HepG2 (cell line): ENCODE measurements around the gene COASY. TPM values are rescaled to one million over a fixed set of nuclear protein-coding genes. Genes with fewer than 3 reads are reported as not detected.

Source experiments
- DMAP1 ChIP-seq: IDR thresholded peaks from 2 replicates; pipeline ENCODE4 v1.6.1; 2016
- DNMT1 ChIP-seq: sonication (generic); formaldehyde crosslinking; IDR thresholded peaks from 2 replicates; pipeline ENCODE4 v1.5.1; 2020; ENCODE audit warnings: mild to moderate bottlenecking, missing genetic modification reagents
- GLI4 ChIP-seq: sonication (generic); formaldehyde crosslinking; IDR thresholded peaks from 2 replicates; pipeline ENCODE4 v1.5.1; 2020; ENCODE audit warnings: missing genetic modification reagents, mild to moderate bottlenecking, moderate library complexity, borderline replicate concordance
- MED1 ChIP-seq: sonication (generic); formaldehyde crosslinking; IDR thresholded peaks from 2 replicates; pipeline ENCODE4 v1.4.0; 2020; ENCODE audit warnings: missing genetic modification reagents
- NFATC3 ChIP-seq: sonication (generic); formaldehyde crosslinking; IDR thresholded peaks from 2 replicates; pipeline ENCODE4 v1.5.1; 2020; ENCODE audit warnings: mild to moderate bottlenecking, missing genetic modification reagents
- NFE2L2 ChIP-seq: fragments of 150-350 bp; IDR thresholded peaks from 2 replicates; pipeline ENCODE4 v1.6.1; 2014; ENCODE audit warnings: low read length
- NFRKB ChIP-seq: fragments of 450-650 bp; IDR thresholded peaks from 2 replicates; pipeline ENCODE4 v1.6.1; 2017
- PHF20 ChIP-seq: sonication (generic); formaldehyde crosslinking; IDR thresholded peaks from 2 replicates; pipeline ENCODE4 v1.5.0; 2020; ENCODE audit warnings: mild to moderate bottlenecking, missing genetic modification reagents
- SP1 ChIP-seq, 2 experiments: fragments of 450-650 bp in 1 of 2; sonication (generic) in 1 of 2; formaldehyde crosslinking in 1 of 2; IDR thresholded peaks; 2 replicates each; pipeline versions ENCODE4 v1.4.0 to v1.6.1; 2016 to 2020; ENCODE audit warnings: missing genetic modification reagents in 1 of 2
- SRF ChIP-seq: IDR thresholded peaks from 2 replicates; pipeline ENCODE4 v1.6.1; 2011; ENCODE audit warnings: mild to moderate bottlenecking, low read depth, low read length, moderate library complexity
- TBL1XR1 ChIP-seq: fragments of 150-350 bp; IDR thresholded peaks from 2 replicates; pipeline ENCODE4 v1.6.1; 2014; ENCODE audit warnings: borderline replicate concordance, low read length; ENCODE audit not compliant: partially characterized antibody
- TSC22D2 ChIP-seq: sonication (generic); formaldehyde crosslinking; IDR thresholded peaks from 2 replicates; pipeline ENCODE4 v1.5.1; 2020; ENCODE audit warnings: missing genetic modification reagents, mild to moderate bottlenecking, borderline replicate concordance
- ZNF143 ChIP-seq: sonication (generic); formaldehyde crosslinking; IDR thresholded peaks from 2 replicates; pipeline ENCODE4 v1.4.0; 2020; ENCODE audit warnings: missing genetic modification reagents
- ZNF350 ChIP-seq: sonication (generic); formaldehyde crosslinking; IDR thresholded peaks from 2 replicates; pipeline ENCODE4 v1.4.0; 2020; ENCODE audit warnings: mild to moderate bottlenecking, low read depth, missing genetic modification reagents, borderline replicate concordance
- ZNF432 ChIP-seq: sonication (generic); formaldehyde crosslinking; IDR thresholded peaks from 2 replicates; pipeline ENCODE4 v1.5.0; 2020; ENCODE audit warnings: missing genetic modification reagents, mild to moderate bottlenecking, borderline replicate concordance
- ZNF747 ChIP-seq: sonication (generic); formaldehyde crosslinking; IDR thresholded peaks from 2 replicates; pipeline ENCODE4 v1.8.1; 2023; ENCODE audit warnings: missing genetic modification reagents, mild to moderate bottlenecking, borderline replicate concordance
- ZNF878 ChIP-seq: sonication (generic); formaldehyde crosslinking; IDR thresholded peaks from 2 replicates; pipeline ENCODE4 v1.8.1; 2023; ENCODE audit warnings: mild to moderate bottlenecking, missing genetic modification reagents, moderate library complexity
- ZSCAN22 ChIP-seq: sonication (generic); formaldehyde crosslinking; IDR thresholded peaks from 2 replicates; pipeline ENCODE4 v1.4.0; 2020; ENCODE audit warnings: mild to moderate bottlenecking, missing genetic modification reagents
- ZSCAN9 ChIP-seq: IDR thresholded peaks from 2 replicates; pipeline ENCODE4 v1.6.1; 2016; ENCODE audit warnings: borderline replicate concordance
- polyA plus RNA-seq, 8 experiments: library from polyadenylated mRNA; depleted of rRNA in 3 of 8; stranded (reverse) in 7 of 8; unstranded in 1 of 8; fragments of >200 nt; fragmentation: Illumina TruSeq in 4 of 8; extraction: Trizol in 4 of 8; gene quantifications; 2 replicates each; pipeline versions ENCODE4 v1.2.1 to v1.2.3, GENCODE V29; 2011 to 2016; ENCODE audit warnings: low read depth in 4 of 8, missing spikeins in 1 of 8, mixed read lengths in 1 of 8; ENCODE audit not compliant: insufficient read depth in 1 of 8
- total RNA-seq, 5 experiments: library from RNA; depleted of rRNA; stranded (reverse); fragments of >200 nt; fragmentation: Illumina TruSeq; extraction: Trizol; gene quantifications; 2 replicates each; pipeline ENCODE4 v1.2.3, GENCODE V29; 2016; ENCODE audit warnings: low read depth in 1 of 5
- TF ChIP-seq, protein P1 (sequence below): sonication (generic); formaldehyde crosslinking; IDR thresholded peaks from 2 replicates; pipeline ENCODE4 v1.8.0; 2022; ENCODE audit warnings: missing genetic modification reagents, mild to moderate bottlenecking, borderline replicate concordance
- TF ChIP-seq, protein P2 (sequence below): sonication (generic); formaldehyde crosslinking; IDR thresholded peaks from 2 replicates; pipeline ENCODE4 v1.4.0; 2020; ENCODE audit warnings: missing genetic modification reagents
- TF ChIP-seq, protein P3 (sequence below): sonication (generic); formaldehyde crosslinking; IDR thresholded peaks from 2 replicates; pipeline ENCODE4 v1.4.0; 2020; ENCODE audit warnings: missing genetic modification reagents
- TF ChIP-seq, protein P4 (sequence below): sonication (generic); formaldehyde crosslinking; IDR thresholded peaks from 2 replicates; pipeline ENCODE4 v1.4.0; 2020; ENCODE audit warnings: missing genetic modification reagents

Gene COASY
- total and polyA plus RNA-seq, 2 of the 13 experiments (the other 11 are each of a cell fraction or from before 2014, with no cell fraction given): 90.7 to 125 TPM

DNA sequence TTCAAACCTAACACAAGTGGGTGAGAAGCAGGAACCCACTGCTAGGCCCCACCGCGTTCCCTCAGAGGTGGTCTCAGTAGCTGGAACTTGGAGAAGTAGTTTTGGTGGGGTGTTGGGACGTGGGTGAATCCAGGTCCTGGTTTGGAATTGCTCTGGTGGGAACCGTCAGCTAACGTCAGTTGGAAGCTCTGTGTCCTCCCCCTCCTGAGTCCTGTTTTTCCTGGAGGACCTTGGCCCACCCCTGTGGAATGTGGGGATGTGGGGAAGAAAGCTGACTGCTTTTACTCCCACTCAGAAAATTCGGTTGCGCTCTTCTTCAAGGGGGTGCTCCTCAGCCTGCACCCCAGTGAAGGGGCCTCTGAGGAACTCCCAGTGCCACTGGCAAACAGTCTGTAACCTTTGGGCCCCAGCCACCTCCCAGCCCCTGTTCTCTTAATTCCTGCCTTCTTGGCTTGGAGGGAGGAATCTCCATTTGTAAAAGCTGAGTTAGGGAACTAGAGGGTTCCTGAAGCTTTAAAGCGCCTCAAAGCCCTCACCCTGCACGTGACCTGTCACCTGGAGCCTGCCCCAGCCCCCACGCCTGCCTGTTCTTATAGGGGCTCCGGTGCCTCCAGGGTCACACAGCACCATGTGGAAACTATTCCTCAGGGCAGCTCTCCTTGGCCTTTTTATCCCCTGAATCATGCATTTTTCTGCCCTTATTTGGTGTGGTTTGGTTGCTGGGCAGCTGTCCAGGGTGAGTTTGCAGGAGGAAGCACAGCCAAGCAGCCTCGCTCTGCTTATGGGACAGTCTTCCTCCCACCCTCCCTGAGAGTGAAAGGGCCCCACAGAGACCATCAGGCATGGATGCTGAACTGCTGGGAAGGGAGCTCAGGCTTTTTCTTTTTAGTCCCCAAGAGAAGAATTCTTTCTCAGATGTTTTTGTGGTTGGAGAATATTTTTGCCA is 42.1 kb upstream of the COASY start (continued):
- TF ChIP-seq ZSCAN9: peak; percentile 82; the same call in 1 of the 2 replicates
- no peak for TF ChIP-seq PHF20 (CRISPR knock-in tag)
- TF ChIP-seq, protein P1, sequence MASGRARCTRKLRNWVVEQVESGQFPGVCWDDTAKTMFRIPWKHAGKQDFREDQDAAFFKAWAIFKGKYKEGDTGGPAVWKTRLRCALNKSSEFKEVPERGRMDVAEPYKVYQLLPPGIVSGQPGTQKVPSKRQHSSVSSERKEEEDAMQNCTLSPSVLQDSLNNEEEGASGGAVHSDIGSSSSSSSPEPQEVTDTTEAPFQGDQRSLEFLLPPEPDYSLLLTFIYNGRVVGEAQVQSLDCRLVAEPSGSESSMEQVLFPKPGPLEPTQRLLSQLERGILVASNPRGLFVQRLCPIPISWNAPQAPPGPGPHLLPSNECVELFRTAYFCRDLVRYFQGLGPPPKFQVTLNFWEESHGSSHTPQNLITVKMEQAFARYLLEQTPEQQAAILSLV: 0 out of 2 replicates have a peak, but pooled peaks have one; percentile 34
- TF ChIP-seq MED1: peak; percentile 32; the same call in 1 of the 2 replicates
- no peak for TF ChIP-seq ZNF350 (CRISPR knock-in tag)
- no peak for TF ChIP-seq TBL1XR1
- TF ChIP-seq, protein P2, sequence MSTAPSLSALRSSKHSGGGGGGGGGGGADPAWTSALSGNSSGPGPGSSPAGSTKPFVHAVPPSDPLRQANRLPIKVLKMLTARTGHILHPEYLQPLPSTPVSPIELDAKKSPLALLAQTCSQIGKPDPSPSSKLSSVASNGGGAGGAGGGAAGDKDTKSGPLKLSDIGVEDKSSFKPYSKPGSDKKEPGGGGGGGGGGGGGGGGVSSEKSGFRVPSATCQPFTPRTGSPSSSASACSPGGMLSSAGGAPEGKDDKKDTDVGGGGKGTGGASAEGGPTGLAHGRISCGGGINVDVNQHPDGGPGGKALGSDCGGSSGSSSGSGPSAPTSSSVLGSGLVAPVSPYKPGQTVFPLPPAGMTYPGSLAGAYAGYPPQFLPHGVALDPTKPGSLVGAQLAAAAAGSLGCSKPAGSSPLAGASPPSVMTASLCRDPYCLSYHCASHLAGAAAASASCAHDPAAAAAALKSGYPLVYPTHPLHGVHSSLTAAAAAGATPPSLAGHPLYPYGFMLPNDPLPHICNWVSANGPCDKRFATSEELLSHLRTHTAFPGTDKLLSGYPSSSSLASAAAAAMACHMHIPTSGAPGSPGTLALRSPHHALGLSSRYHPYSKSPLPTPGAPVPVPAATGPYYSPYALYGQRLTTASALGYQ: no peak
- TF ChIP-seq NFATC3 (CRISPR knock-in tag): no peak; the same call in 1 of the 2 replicates
- peak; percentile 96 for TF ChIP-seq SRF
- TF ChIP-seq, protein P3, sequence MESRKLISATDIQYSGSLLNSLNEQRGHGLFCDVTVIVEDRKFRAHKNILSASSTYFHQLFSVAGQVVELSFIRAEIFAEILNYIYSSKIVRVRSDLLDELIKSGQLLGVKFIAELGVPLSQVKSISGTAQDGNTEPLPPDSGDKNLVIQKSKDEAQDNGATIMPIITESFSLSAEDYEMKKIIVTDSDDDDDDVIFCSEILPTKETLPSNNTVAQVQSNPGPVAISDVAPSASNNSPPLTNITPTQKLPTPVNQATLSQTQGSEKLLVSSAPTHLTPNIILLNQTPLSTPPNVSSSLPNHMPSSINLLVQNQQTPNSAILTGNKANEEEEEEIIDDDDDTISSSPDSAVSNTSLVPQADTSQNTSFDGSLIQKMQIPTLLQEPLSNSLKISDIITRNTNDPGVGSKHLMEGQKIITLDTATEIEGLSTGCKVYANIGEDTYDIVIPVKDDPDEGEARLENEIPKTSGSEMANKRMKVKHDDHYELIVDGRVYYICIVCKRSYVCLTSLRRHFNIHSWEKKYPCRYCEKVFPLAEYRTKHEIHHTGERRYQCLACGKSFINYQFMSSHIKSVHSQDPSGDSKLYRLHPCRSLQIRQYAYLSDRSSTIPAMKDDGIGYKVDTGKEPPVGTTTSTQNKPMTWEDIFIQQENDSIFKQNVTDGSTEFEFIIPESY: no peak; the same call in 1 of the 2 replicates
- no peak for TF ChIP-seq ZNF143
- TF ChIP-seq DNMT1 (CRISPR knock-in tag): no peak
- no peak for TF ChIP-seq NFE2L2
- peak; percentile 0; the same call in 1 of the 2 replicates for TF ChIP-seq DMAP1 (CRISPR knock-in tag)
- TF ChIP-seq ZSCAN22 (CRISPR knock-in tag): no peak
- no peak for TF ChIP-seq ZNF878
- TF ChIP-seq GLI4 (CRISPR knock-in tag): peak; percentile 64; the same call in 1 of the 2 replicates
- no peak for TF ChIP-seq ZNF432 (CRISPR knock-in tag)
- no peak for TF ChIP-seq NFRKB
- TF ChIP-seq TSC22D2: no peak
- no peak for TF ChIP-seq ZNF747 (CRISPR knock-in tag)
- TF ChIP-seq, protein P4, sequence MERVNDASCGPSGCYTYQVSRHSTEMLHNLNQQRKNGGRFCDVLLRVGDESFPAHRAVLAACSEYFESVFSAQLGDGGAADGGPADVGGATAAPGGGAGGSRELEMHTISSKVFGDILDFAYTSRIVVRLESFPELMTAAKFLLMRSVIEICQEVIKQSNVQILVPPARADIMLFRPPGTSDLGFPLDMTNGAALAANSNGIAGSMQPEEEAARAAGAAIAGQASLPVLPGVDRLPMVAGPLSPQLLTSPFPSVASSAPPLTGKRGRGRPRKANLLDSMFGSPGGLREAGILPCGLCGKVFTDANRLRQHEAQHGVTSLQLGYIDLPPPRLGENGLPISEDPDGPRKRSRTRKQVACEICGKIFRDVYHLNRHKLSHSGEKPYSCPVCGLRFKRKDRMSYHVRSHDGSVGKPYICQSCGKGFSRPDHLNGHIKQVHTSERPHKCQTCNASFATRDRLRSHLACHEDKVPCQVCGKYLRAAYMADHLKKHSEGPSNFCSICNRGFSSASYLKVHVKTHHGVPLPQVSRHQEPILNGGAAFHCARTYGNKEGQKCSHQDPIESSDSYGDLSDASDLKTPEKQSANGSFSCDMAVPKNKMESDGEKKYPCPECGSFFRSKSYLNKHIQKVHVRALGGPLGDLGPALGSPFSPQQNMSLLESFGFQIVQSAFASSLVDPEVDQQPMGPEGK: peak; percentile 46
- TF ChIP-seq SP1 (IDR thresholded peaks at IDR 0.05): no peak
- no peak for TF ChIP-seq SP1 (CRISPR knock-in tag; IDR thresholded peaks at IDR 0.05)
